ENCODE data around the gene RGS6. TPM values are rescaled to one million over a fixed set of nuclear protein-coding genes. Genes with fewer than 3 reads are reported as not detected.
"Not testable (repeated sequence)": the region's sequence is repeated elsewhere in the genome, so short reads cannot be mapped to it uniquely, and the experiment has no call there.

The RGS6 gene
- total RNA-seq: not detected
- 0.08 TPM for polyA plus RNA-seq (2013, experiment 1 of 2)
- 0.24 TPM for polyA plus RNA-seq (2013, experiment 2 of 2)
- total RNA-seq: 0 to 1.0 (median 0.08) reads per million in 172 experiments

DNA sequence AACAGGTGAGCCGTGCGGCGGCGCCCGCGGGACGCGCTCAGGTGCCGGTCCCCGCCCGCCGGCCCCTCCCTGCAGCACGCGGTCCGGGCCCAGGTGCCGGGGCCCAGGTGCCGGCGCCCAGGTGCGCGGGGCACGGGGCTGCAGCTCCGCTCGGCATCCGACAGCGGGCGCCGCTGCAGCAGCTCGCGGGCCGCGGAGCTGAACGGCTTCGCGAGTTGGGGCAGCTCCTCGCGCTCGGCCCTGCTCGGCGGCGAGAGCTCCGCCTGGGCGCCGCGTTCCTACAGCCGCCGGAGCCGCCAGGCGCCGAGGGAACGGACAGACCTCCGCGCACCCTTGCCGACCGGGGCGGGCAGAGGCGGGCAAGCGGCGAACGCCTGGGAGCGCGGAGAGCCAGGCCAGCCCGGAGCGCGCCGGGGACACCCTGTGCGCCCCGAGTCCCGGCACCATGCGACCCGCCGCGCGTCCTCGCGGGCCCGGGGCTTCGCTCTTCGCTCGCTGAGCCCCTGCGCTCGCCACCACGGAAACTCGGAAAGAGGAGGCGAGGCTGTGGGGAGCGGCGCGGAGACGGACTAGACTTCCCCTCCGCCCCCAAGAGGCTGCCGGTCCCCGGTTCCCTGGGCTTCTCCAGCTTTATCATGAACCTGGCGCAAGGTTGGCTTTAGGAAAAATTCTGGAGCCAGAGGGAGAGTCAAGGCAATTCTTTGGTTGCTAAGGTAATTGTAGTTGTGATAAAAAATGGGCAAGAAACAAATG lies at the start of gene RGS6:
RGS6 (plus strand) TSS at position 201 of the 753 bp plus-strand sequence.
- Histone ChIP-seq H3K4me1 (ENCODE audit: insufficient read depth, low read length) (peaks cover 9% of the 10 kb centered on the region), H3K9me3 (ENCODE audit: control insufficient read depth in 1 of 2, insufficient read depth in 1 of 2, low read length in 2 of 2) (no peaks in the 10 kb centered on the region), H3K36me3 (ENCODE audit: insufficient read depth, low read length) (no peaks in the 10 kb centered on the region), H3K27me3 (ENCODE audit: control insufficient read depth in 1 of 2, insufficient read depth in 2 of 2, low read length in 2 of 2) (peaks cover 32 to 58% of the 10 kb centered on the region in 2 experiments), H3K4me3 (ENCODE audit: low read length) (no peak within 1 kb of the TSS), H3K27ac (ENCODE audit: low read depth in 1 of 2, low read length in 2 of 2) (no peak within 1 kb of the TSS)
- TF ChIP-seq, protein P1, sequence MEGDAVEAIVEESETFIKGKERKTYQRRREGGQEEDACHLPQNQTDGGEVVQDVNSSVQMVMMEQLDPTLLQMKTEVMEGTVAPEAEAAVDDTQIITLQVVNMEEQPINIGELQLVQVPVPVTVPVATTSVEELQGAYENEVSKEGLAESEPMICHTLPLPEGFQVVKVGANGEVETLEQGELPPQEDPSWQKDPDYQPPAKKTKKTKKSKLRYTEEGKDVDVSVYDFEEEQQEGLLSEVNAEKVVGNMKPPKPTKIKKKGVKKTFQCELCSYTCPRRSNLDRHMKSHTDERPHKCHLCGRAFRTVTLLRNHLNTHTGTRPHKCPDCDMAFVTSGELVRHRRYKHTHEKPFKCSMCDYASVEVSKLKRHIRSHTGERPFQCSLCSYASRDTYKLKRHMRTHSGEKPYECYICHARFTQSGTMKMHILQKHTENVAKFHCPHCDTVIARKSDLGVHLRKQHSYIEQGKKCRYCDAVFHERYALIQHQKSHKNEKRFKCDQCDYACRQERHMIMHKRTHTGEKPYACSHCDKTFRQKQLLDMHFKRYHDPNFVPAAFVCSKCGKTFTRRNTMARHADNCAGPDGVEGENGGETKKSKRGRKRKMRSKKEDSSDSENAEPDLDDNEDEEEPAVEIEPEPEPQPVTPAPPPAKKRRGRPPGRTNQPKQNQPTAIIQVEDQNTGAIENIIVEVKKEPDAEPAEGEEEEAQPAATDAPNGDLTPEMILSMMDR (IDR thresholded peaks at IDR 0.05): no peak
- ChIA-PET POLR2A (no interaction called here), CTCF (no interaction called here)
- DNase-seq (peak in 2 of 14 experiments; percentile 10), ATAC-seq (ENCODE audit: poor library complexity) (no peak)
- peaks cover 20% of the 10 kb centered on the region for H3K4me1 Mint-ChIP-seq (ENCODE audit: low read depth)
- H3K27me3 Mint-ChIP-seq: peaks cover 77% of the 10 kb centered on the region
- H3K27ac Mint-ChIP-seq: no peak within 1 kb of the TSS
- peak within 1 kb of the TSS; percentile 11 for H3K4me3 Mint-ChIP-seq
- no peaks in the 10 kb centered on the region for H3K36me3 Mint-ChIP-seq (ENCODE audit: low read depth)
- intact Hi-C loops (cut with DNase I, micrococcal nuclease): no loop called here
- H3K9me3 Mint-ChIP-seq: peaks cover 2% of the 10 kb centered on the region

- intact Hi-C loops (cut with DNase I, micrococcal nuclease): no loop called here
- TF ChIP-seq, protein P1 (IDR thresholded peaks at IDR 0.05): no peak
These were observed 49.1 kb upstream of the RGS6 start for GRCh38 chr14:71883094-71883493.

DNA sequence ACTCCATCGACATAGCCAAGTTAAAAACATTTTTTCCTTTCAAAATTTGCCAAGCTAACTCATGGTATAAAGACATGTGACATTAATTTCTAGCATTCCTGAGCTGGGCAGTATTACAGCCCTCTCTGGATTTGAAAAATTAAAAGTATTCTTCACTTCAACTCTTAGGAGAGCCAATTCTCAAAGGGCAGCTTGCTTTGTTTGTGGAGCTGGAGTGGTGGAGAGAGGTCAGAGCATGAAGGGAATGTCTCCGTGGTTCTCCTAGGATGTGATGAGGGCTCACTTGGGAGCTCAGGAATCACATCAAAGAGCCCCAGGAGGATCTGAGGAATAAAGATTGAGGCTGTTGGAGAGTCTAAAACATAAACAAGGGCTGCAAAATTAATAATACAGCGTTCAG lies 46.9 kb upstream of the RGS6 start:
- Histone ChIP-seq H3K36me3 (ENCODE audit: insufficient read depth, low read length) (no peaks in the 10 kb centered on the region), H3K27me3 (ENCODE audit: control insufficient read depth in 1 of 2, insufficient read depth in 2 of 2, low read length in 2 of 2) (peaks cover 6 to 12% of the 10 kb centered on the region in 2 experiments), H3K4me3 (ENCODE audit: low read length) (no peak overlapping the region), H3K9me3 (ENCODE audit: control insufficient read depth in 1 of 2, insufficient read depth in 1 of 2, low read length in 2 of 2) (peaks cover 11 to 17% of the 10 kb centered on the region in 2 experiments), H3K27ac (ENCODE audit: low read depth in 1 of 2, low read length in 2 of 2) (no peak overlapping the region), H3K4me1 (ENCODE audit: insufficient read depth, low read length) (no peaks in the 10 kb centered on the region)
- Mint-ChIP-seq H3K4me3 (no peak overlapping the region), H3K27me3 (peaks cover 48% of the 10 kb centered on the region), H3K9me3 (peaks cover 13% of the 10 kb centered on the region), H3K36me3 (ENCODE audit: low read depth) (no peaks in the 10 kb centered on the region), H3K4me1 (ENCODE audit: low read depth) (no peaks in the 10 kb centered on the region), H3K27ac (no peak overlapping the region)
- ChIA-PET CTCF (no interaction called here), POLR2A (no interaction called here)
- TF ChIP-seq, protein P1 (IDR thresholded peaks at IDR 0.05): no peak
- intact Hi-C loops (cut with DNase I, micrococcal nuclease): no loop called here
- DNase-seq (no peak), ATAC-seq (ENCODE audit: poor library complexity) (no peak)

More at GRCh38 chr14:71883094-71883493, 49.1 kb upstream of the RGS6 start:
- peaks cover 8 to 15% of the 10 kb centered on the region in 2 experiments for H3K27me3 ChIP-seq (ENCODE audit: control insufficient read depth in 1 of 2, insufficient read depth in 2 of 2, low read length in 2 of 2)
- peaks cover 24% of the 10 kb centered on the region for H3K9me3 Mint-ChIP-seq
- H3K27me3 Mint-ChIP-seq: peaks cover 44% of the 10 kb centered on the region
- CTCF ChIA-PET: no interaction called here
- H3K27ac ChIP-seq (ENCODE audit: low read depth in 1 of 2, low read length in 2 of 2): no peak overlapping the region
- no peaks in the 10 kb centered on the region for H3K4me1 ChIP-seq (ENCODE audit: insufficient read depth, low read length)
- no peaks in the 10 kb centered on the region for H3K36me3 ChIP-seq (ENCODE audit: insufficient read depth, low read length)
- no peaks in the 10 kb centered on the region for H3K36me3 Mint-ChIP-seq (ENCODE audit: low read depth)
- ATAC-seq (ENCODE audit: poor library complexity) (no peak), DNase-seq (no peak)
- peaks cover 12 to 20% of the 10 kb centered on the region in 2 experiments for H3K9me3 ChIP-seq (ENCODE audit: control insufficient read depth in 1 of 2, insufficient read depth in 1 of 2, low read length in 2 of 2)
- H3K27ac Mint-ChIP-seq: no peak overlapping the region
- H3K4me1 Mint-ChIP-seq (ENCODE audit: low read depth): no peaks in the 10 kb centered on the region
- POLR2A ChIA-PET: no interaction called here
- no peak overlapping the region for H3K4me3 ChIP-seq (ENCODE audit: low read length)
- H3K4me3 Mint-ChIP-seq: no peak overlapping the region

- peaks cover 6 to 11% of the 10 kb centered on the region in 2 experiments for H3K27me3 ChIP-seq (ENCODE audit: control insufficient read depth in 1 of 2, insufficient read depth in 2 of 2, low read length in 2 of 2)
- H3K9me3 ChIP-seq (ENCODE audit: control insufficient read depth in 1 of 2, insufficient read depth in 1 of 2, low read length in 2 of 2): peaks cover 8 to 10% of the 10 kb centered on the region in 2 experiments
- CTCF ChIA-PET; H3K9me3 Mint-ChIP-seq; H3K27ac Mint-ChIP-seq; DNase-seq; POLR2A ChIA-PET; H3K4me1 ChIP-seq (ENCODE audit: insufficient read depth, low read length); H3K4me3 Mint-ChIP-seq; intact Hi-C loops (cut with DNase I, micrococcal nuclease); H3K36me3 Mint-ChIP-seq (ENCODE audit: low read depth); H3K36me3 ChIP-seq (ENCODE audit: insufficient read depth, low read length); H3K27ac ChIP-seq (ENCODE audit: low read depth in 1 of 2, low read length in 2 of 2); H3K4me3 ChIP-seq (ENCODE audit: low read length); H3K4me1 Mint-ChIP-seq (ENCODE audit: low read depth); ATAC-seq (ENCODE audit: poor library complexity): not testable (repeated sequence)
- H3K27me3 Mint-ChIP-seq: peaks cover 41% of the 10 kb centered on the region
These were observed 44.4 kb upstream of the RGS6 start for GRCh38 chr14:71887802-71888201.

Data from CD4-positive, alpha-beta T cell (primary cell).